IMR-90 (cell line): Measurements from ENCODE around the gene AUTS2. TPM values are rescaled to one million over a fixed set of nuclear protein-coding genes. Genes with fewer than 3 reads are reported as not detected.

Experiments
- ATAC-seq: fragments of 200-7000 bp; cut with Tn5 transposase; 2 replicates; pipeline ENCODE4 v1.9.1; 2020; ENCODE audit warnings: low read depth, mild to moderate bottlenecking, moderate library complexity
- BruUV-seq: library from RNA; stranded (reverse); fragments of 400-500 nt; replicated peaks from 2 replicates; lab custom pipeline; 2021; lab: Mats Ljungman, UMichigan
- CTCF ChIA-PET: fragments of 300-600 bp; formaldehyde crosslinking; extraction: SDS; loops from one replicate; lab custom pipeline; 2021; ENCODE audit warnings: antibody characterized with exemption; lab: Yijun Ruan, JAX
- POLR2A ChIA-PET: fragments of 300-600 bp; sonication (Branson Sonifier 250); formaldehyde crosslinking; loops from one replicate; lab custom pipeline; 2022; ENCODE audit warnings: antibody characterized with exemption; ENCODE audit not compliant: unreplicated experiment; lab: Charles Lee
- DNase-seq: peaks from one replicate; pipeline ENCODE4 v3.0.0; 2013
- H2AFZ ChIP-seq: replicated peaks from 2 replicates; pipeline ENCODE3; 2013; ENCODE audit warnings: low read length, mild to moderate bottlenecking; ENCODE audit not compliant: poor library complexity
- H2AK5ac ChIP-seq: 2 replicates; pipeline ENCODE4 v1.6.1; 2013; ENCODE audit warnings: low read depth, low read length, inconsistent platforms
- H2AK9ac ChIP-seq: replicated peaks from 2 replicates; pipeline ENCODE3; 2013; ENCODE audit warnings: mild to moderate bottlenecking, low read depth, low read length, moderate library complexity; ENCODE audit not compliant: poor library complexity
- H2BK120ac ChIP-seq: 2 replicates; pipeline ENCODE4 v1.6.1; 2013; ENCODE audit warnings: low read depth, low read length, inconsistent platforms
- H2BK15ac ChIP-seq: 3 replicates; pipeline ENCODE4 v1.6.1; 2013; ENCODE audit warnings: low read depth, low read length, inconsistent platforms
- H2BK20ac ChIP-seq: 2 replicates; pipeline ENCODE4 v1.6.1; 2013; ENCODE audit warnings: low read depth, mild to moderate bottlenecking, inconsistent platforms, low read length, moderate library complexity
- H2BK5ac ChIP-seq: 2 replicates; pipeline ENCODE4 v1.6.1; 2013; ENCODE audit warnings: mild to moderate bottlenecking, low read depth, low read length, inconsistent platforms; ENCODE audit not compliant: poor library complexity, severe bottlenecking
- H3K14ac ChIP-seq: replicated peaks from 2 replicates; pipeline ENCODE4 v1.6.1; 2013; ENCODE audit warnings: low read depth, low read length, inconsistent platforms
- H3K18ac ChIP-seq: 2 replicates; pipeline ENCODE4 v1.6.1; 2013; ENCODE audit warnings: low read depth, low read length, control low read depth
- H3K23ac ChIP-seq: 2 replicates; pipeline ENCODE4 v1.6.1; 2013; ENCODE audit warnings: low read depth, low read length, inconsistent platforms
- H3K27ac ChIP-seq: 2 replicates; pipeline ENCODE4 v1.5.1; 2013; ENCODE audit warnings: mild to moderate bottlenecking, control low read depth, low read length; ENCODE audit not compliant: insufficient read depth
- H3K27me3 ChIP-seq: 2 replicates; pipeline ENCODE4 v1.6.1; 2013; ENCODE audit warnings: low read length; ENCODE audit not compliant: control insufficient read depth, insufficient read depth
- H3K36me3 ChIP-seq: 2 replicates; pipeline ENCODE4 v1.6.1; 2013; ENCODE audit warnings: low read length, mixed read lengths; ENCODE audit not compliant: control insufficient read depth, insufficient read depth
- H3K4ac ChIP-seq: 2 replicates; pipeline ENCODE4 v1.6.1; 2013; ENCODE audit warnings: low read depth, low read length, inconsistent platforms
- H3K4me1 ChIP-seq: 2 replicates; pipeline ENCODE4 v1.6.1; 2013; ENCODE audit warnings: low read length, mixed read lengths; ENCODE audit not compliant: control insufficient read depth, insufficient read depth
- H3K4me2 ChIP-seq: 2 replicates; pipeline ENCODE4 v1.6.1; 2013; ENCODE audit warnings: low read depth, mild to moderate bottlenecking, control low read depth, low read length, moderate library complexity
- H3K4me3 ChIP-seq: 2 replicates; pipeline ENCODE4 v1.5.1; 2013; ENCODE audit warnings: low read depth, mild to moderate bottlenecking, control low read depth, low read length, moderate library complexity; ENCODE audit not compliant: insufficient read depth
- H3K56ac ChIP-seq: 2 replicates; pipeline ENCODE4 v1.6.1; 2013; ENCODE audit warnings: low read length, inconsistent platforms; ENCODE audit not compliant: insufficient read depth; ENCODE audit errors: extremely low read depth
- H3K79me1 ChIP-seq, 2 experiments: 2 replicates each; pipeline ENCODE4 v1.6.1; 2013; ENCODE audit warnings: low read length in 2 of 2, inconsistent platforms in 1 of 2, low read depth in 1 of 2
- H3K9ac ChIP-seq: 2 replicates; pipeline ENCODE4 v1.6.1; 2013; ENCODE audit warnings: low read depth, low read length, control low read depth
- H3K9me1 ChIP-seq: 2 replicates; pipeline ENCODE4 v1.6.1; 2013; ENCODE audit warnings: low read length, inconsistent platforms; ENCODE audit not compliant: insufficient read depth
- H3K9me3 ChIP-seq: 2 replicates; pipeline ENCODE4 v1.6.1; 2013; ENCODE audit warnings: low read length; ENCODE audit not compliant: control insufficient read depth, insufficient read depth
- H4K20me1 ChIP-seq: 2 replicates; pipeline ENCODE4 v1.6.1; 2013; ENCODE audit warnings: low read length, inconsistent platforms; ENCODE audit not compliant: insufficient read depth
- H4K5ac ChIP-seq: 2 replicates; pipeline ENCODE4 v1.6.1; 2013; ENCODE audit warnings: mild to moderate bottlenecking, low read depth, low read length, control low read depth
- H4K8ac ChIP-seq, 2 experiments: 2 replicates each; pipeline ENCODE4 v1.6.1; 2013; ENCODE audit warnings: low read depth in 2 of 2, low read length in 2 of 2, control low read depth in 1 of 2, inconsistent platforms in 1 of 2
- H4K91ac ChIP-seq: 2 replicates; pipeline ENCODE4 v1.6.1; 2013; ENCODE audit warnings: low read depth, low read length, inconsistent platforms; ENCODE audit not compliant: insufficient read depth
- BHLHE40 ChIP-seq: fragments of 150-350 bp; IDR thresholded peaks from 2 replicates; pipeline ENCODE4 v1.6.1; 2016; ENCODE audit warnings: mild to moderate bottlenecking, low read depth, low read length
- CEBPB ChIP-seq: IDR thresholded peaks from 2 replicates; pipeline ENCODE4 v1.6.1; 2012; ENCODE audit warnings: low read depth, low read length, improper control_type of control experiment
- CHD1 ChIP-seq: IDR thresholded peaks from 2 replicates; pipeline ENCODE4 v1.6.1; 2012; ENCODE audit warnings: low read depth, low read length, improper control_type of control experiment
- FOS ChIP-seq: fragments of 150-350 bp; IDR thresholded peaks from 2 replicates; pipeline ENCODE4 v1.6.1; 2016; ENCODE audit warnings: low read depth, low read length
- MAFK ChIP-seq: IDR thresholded peaks from 2 replicates; pipeline ENCODE4 v1.6.1; 2012; ENCODE audit warnings: low read depth, low read length, improper control_type of control experiment
- MAZ ChIP-seq: IDR thresholded peaks from 2 replicates; pipeline ENCODE4 v1.6.1; 2012; ENCODE audit warnings: low read depth, mild to moderate bottlenecking, low read length, improper control_type of control experiment, moderate library complexity, borderline replicate concordance
- MXI1 ChIP-seq: IDR thresholded peaks from 2 replicates; pipeline ENCODE4 v1.6.1; 2012; ENCODE audit warnings: low read depth, mild to moderate bottlenecking, low read length, moderate library complexity, borderline replicate concordance
- NFE2L2 ChIP-seq: fragments of 150-350 bp; IDR thresholded peaks from 2 replicates; pipeline ENCODE4 v1.6.1; 2016; ENCODE audit warnings: low read depth, mild to moderate bottlenecking, low read length
- POLR2A ChIP-seq: IDR thresholded peaks from 2 replicates; pipeline ENCODE4 v1.6.1; 2012; ENCODE audit warnings: mild to moderate bottlenecking, low read depth, low read length
- RAD21 ChIP-seq: IDR thresholded peaks from 2 replicates; pipeline ENCODE4 v1.6.1; 2012; ENCODE audit warnings: low read length, improper control_type of control experiment
- RCOR1 ChIP-seq: IDR thresholded peaks from 2 replicates; pipeline ENCODE4 v1.6.1; 2012; ENCODE audit warnings: mild to moderate bottlenecking, low read length, improper control_type of control experiment; ENCODE audit not compliant: insufficient replicate concordance
- RFX5 ChIP-seq: IDR thresholded peaks from 2 replicates; pipeline ENCODE4 v1.8.0; 2012; ENCODE audit warnings: low read depth, mild to moderate bottlenecking, low read length, moderate library complexity
- SMC3 ChIP-seq: fragments of 150-350 bp; IDR thresholded peaks from 2 replicates; pipeline ENCODE4 v1.6.1; 2016; ENCODE audit warnings: low read depth, mild to moderate bottlenecking, antibody characterized with exemption, low read length, moderate library complexity
- dilution Hi-C: fragments of 300-500 bp; cut with HindIII; formaldehyde crosslinking; loops from one replicate; pipeline ENCODE4 v1.14.3; 2018; ENCODE audit warnings: low sequenced_read_pairs; ENCODE audit not compliant: unreplicated experiment
- in situ Hi-C: fragments of 300-500 bp; cut with MboI; formaldehyde crosslinking; loops from 3 replicates; pipeline ENCODE4 v1.14.3; 2019; ENCODE audit warnings: low sequenced_read_pairs, inconsistent platforms, mixed read lengths
- intact Hi-C: fragments of 100-400 bp; cut with micrococcal nuclease; formaldehyde crosslinking; loops from 2 replicates; pipeline ENCODE4 v1.10.0; 2022
- polyA plus RNA-seq, 3 experiments: library from polyadenylated mRNA; depleted of rRNA; stranded (reverse); fragments of >200 nt; gene quantifications; 2 replicates each; pipeline ENCODE4 v1.2.3, GENCODE V29; 2012; ENCODE audit warnings: low replicate concordance in 1 of 3
- total RNA-seq: library from RNA; depleted of rRNA; stranded (reverse); fragments of >200 nt; gene quantifications from 2 replicates; pipeline ENCODE4 v1.2.3, GENCODE V29; 2012
- TF ChIP-seq, protein P1 (sequence below): conservative IDR thresholded peaks from 2 replicates; pipeline ENCODE4 v1.5.1; 2012; ENCODE audit warnings: mild to moderate bottlenecking, low read depth, low read length, improper control_type of control experiment
- TF ChIP-seq, protein P2 (sequence below): fragments of 150-350 bp; IDR thresholded peaks from 2 replicates; pipeline ENCODE4 v1.6.1; 2017; ENCODE audit warnings: mild to moderate bottlenecking, antibody characterized with exemption, low read length, low read depth
- TF ChIP-seq, protein P3 (sequence below): fragments of 150-350 bp; IDR thresholded peaks from 2 replicates; pipeline ENCODE4 v1.6.1; 2016; ENCODE audit warnings: low read depth, mild to moderate bottlenecking, low read length, moderate library complexity, borderline replicate concordance

Gene AUTS2
- total and polyA plus RNA-seq, 2 of the 4 experiments (the other 2 are of a cell fraction): 0.90 to 3.0 TPM

DNA sequence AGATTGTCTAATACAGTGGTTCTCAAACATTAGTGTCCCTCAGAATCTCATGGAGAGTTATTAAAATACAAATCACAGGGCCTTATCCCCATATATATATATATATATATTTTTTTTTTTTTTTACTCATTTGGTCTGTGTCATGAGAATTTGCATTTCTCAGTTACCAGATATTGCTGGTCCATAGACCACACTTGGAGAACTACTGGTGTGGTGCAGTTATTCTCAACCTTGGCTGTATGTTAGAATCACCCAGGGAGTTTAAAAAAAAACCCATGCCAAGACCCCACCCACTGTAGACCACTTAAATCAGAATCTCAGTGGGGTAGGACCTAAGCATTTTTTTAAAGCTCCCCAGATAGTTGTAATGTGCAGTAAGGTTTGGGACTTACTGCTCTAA lies 179.9 kb downstream of the AUTS2 start:
- ChIA-PET POLR2A (no interaction called here), CTCF (no interaction called here)
- no peak overlapping the region for H4K8ac ChIP-seq
- no peak overlapping the region for H2AK5ac ChIP-seq
- TF ChIP-seq FOS: no peak
- TF ChIP-seq, protein P1, sequence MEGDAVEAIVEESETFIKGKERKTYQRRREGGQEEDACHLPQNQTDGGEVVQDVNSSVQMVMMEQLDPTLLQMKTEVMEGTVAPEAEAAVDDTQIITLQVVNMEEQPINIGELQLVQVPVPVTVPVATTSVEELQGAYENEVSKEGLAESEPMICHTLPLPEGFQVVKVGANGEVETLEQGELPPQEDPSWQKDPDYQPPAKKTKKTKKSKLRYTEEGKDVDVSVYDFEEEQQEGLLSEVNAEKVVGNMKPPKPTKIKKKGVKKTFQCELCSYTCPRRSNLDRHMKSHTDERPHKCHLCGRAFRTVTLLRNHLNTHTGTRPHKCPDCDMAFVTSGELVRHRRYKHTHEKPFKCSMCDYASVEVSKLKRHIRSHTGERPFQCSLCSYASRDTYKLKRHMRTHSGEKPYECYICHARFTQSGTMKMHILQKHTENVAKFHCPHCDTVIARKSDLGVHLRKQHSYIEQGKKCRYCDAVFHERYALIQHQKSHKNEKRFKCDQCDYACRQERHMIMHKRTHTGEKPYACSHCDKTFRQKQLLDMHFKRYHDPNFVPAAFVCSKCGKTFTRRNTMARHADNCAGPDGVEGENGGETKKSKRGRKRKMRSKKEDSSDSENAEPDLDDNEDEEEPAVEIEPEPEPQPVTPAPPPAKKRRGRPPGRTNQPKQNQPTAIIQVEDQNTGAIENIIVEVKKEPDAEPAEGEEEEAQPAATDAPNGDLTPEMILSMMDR: no peak
- no peak for TF ChIP-seq SMC3
- no peak for TF ChIP-seq CHD1
- TF ChIP-seq, protein P2, sequence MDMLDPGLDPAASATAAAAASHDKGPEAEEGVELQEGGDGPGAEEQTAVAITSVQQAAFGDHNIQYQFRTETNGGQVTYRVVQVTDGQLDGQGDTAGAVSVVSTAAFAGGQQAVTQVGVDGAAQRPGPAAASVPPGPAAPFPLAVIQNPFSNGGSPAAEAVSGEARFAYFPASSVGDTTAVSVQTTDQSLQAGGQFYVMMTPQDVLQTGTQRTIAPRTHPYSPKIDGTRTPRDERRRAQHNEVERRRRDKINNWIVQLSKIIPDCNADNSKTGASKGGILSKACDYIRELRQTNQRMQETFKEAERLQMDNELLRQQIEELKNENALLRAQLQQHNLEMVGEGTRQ: no peak
- TF ChIP-seq MXI1: no peak
- TF ChIP-seq, protein P3, sequence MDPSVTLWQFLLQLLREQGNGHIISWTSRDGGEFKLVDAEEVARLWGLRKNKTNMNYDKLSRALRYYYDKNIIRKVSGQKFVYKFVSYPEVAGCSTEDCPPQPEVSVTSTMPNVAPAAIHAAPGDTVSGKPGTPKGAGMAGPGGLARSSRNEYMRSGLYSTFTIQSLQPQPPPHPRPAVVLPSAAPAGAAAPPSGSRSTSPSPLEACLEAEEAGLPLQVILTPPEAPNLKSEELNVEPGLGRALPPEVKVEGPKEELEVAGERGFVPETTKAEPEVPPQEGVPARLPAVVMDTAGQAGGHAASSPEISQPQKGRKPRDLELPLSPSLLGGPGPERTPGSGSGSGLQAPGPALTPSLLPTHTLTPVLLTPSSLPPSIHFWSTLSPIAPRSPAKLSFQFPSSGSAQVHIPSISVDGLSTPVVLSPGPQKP: no peak
- TF ChIP-seq CEBPB: no peak
- TF ChIP-seq BHLHE40: no peak
- no peak for TF ChIP-seq RFX5
- TF ChIP-seq POLR2A: no peak
- no peak for TF ChIP-seq MAFK
- no peak for TF ChIP-seq MAZ
- TF ChIP-seq RCOR1: no peak
- TF ChIP-seq RAD21: no peak
- TF ChIP-seq NFE2L2: no peak
- no peak overlapping the region for H2BK120ac ChIP-seq
- no peak overlapping the region for H3K27ac ChIP-seq
- no peak overlapping the region for H4K5ac ChIP-seq
- H3K4me3 ChIP-seq: no peak overlapping the region
- H3K56ac ChIP-seq: no peak overlapping the region
- H3K36me3 ChIP-seq: no peaks in the 10 kb centered on the region
- no peaks in the 10 kb centered on the region for H3K27me3 ChIP-seq
- H2BK15ac ChIP-seq: no peak overlapping the region
- H3K4me1 ChIP-seq: no peaks in the 10 kb centered on the region
- H4K20me1 ChIP-seq: no peaks in the 10 kb centered on the region
- no peaks in the 10 kb centered on the region for H3K79me1 ChIP-seq
- ATAC-seq (no peak), DNase-seq (no peak)
- intact Hi-C loops (no loop called here), in situ Hi-C loops (no loop called here), dilution Hi-C loops (no loop called here)
- no peak overlapping the region for H2BK5ac ChIP-seq
- no peak overlapping the region for H3K18ac ChIP-seq
- H2AK9ac ChIP-seq: no peak overlapping the region
- BruUV-seq: no TSS peak
- H4K91ac ChIP-seq: no peak overlapping the region
- H3K14ac ChIP-seq: no peak overlapping the region
- H2AFZ ChIP-seq: no peak overlapping the region
- H3K4me2 ChIP-seq: no peak overlapping the region
- no peak overlapping the region for H3K4ac ChIP-seq
- no peak overlapping the region for H3K23ac ChIP-seq
- no peak overlapping the region for H3K9ac ChIP-seq
- H2BK20ac ChIP-seq: no peak overlapping the region
- no peaks in the 10 kb centered on the region; the same call in 1 of the 2 replicates for H3K9me3 ChIP-seq
- H3K9me1 ChIP-seq: no peaks in the 10 kb centered on the region
